SH-SY5Y (cell line): Measurements from ENCODE around the gene HACL1.

Experiments
- GATA2 ChIP-seq: IDR thresholded peaks from 2 replicates; pipeline ENCODE4 v1.6.1; 2011; ENCODE audit warnings: mild to moderate bottlenecking, low read depth, low read length
- GATA3 ChIP-seq: IDR thresholded peaks from 2 replicates; pipeline ENCODE4 v1.6.1; 2011; ENCODE audit warnings: low read depth, mild to moderate bottlenecking, low read length, moderate library complexity

HACL1 gene

GRCh38 chr3:15634671-15635070 lies 33.3 kb upstream of the HACL1 start:
- no peak for TF ChIP-seq GATA2
- no peak for TF ChIP-seq GATA3

- TF ChIP-seq GATA3 (no peak), GATA2 (peak; percentile 57)
These were observed 32.6 kb upstream of the HACL1 start for GRCh38 chr3:15633766-15634598.

- TF ChIP-seq GATA2: no peak
- no peak for TF ChIP-seq GATA3
These were observed 31.8 kb upstream of the HACL1 start for GRCh38 chr3:15633159-15633558.

GRCh38 chr3:15632212-15632580 lies 30.8 kb upstream of the HACL1 start:
- no peak for TF ChIP-seq GATA3
- TF ChIP-seq GATA2: no peak

- TF ChIP-seq GATA3 (no peak), GATA2 (no peak)
These were observed 30.2 kb upstream of the HACL1 start for GRCh38 chr3:15631426-15632211.

- TF ChIP-seq GATA2 (0 out of 2 replicates have a peak, but pooled peaks have one; percentile 13), GATA3 (no peak)
These were observed 29.4 kb upstream of the HACL1 start for GRCh38 chr3:15630646-15631350.

GRCh38 chr3:15629860-15630597 lies 28.7 kb upstream of the HACL1 start:
- no peak for TF ChIP-seq GATA2
- TF ChIP-seq GATA3: no peak

- TF ChIP-seq GATA2 (no peak), GATA3 (no peak)
These were observed 27.6 kb upstream of the HACL1 start for GRCh38 chr3:15628967-15629366.

- TF ChIP-seq GATA2 (no peak), GATA3 (no peak)
These were observed 22.4 kb upstream of the HACL1 start for GRCh38 chr3:15623535-15624440.

- TF ChIP-seq GATA3: no peak
These were observed 14.7 kb upstream of the HACL1 start for GRCh38 chr3:15616053-15616452.

GRCh38 chr3:15614958-15615357 lies 13.6 kb upstream of the HACL1 start:
- TF ChIP-seq GATA2 (no peak), GATA3 (no peak)

- no peak for TF ChIP-seq GATA2
These were observed 10.6 kb upstream of the HACL1 start for GRCh38 chr3:15612001-15612400.

GRCh38 chr3:15611018-15611417 lies 9.6 kb upstream of the HACL1 start:
- TF ChIP-seq GATA2 (no peak), GATA3 (no peak)
